ENCODE data around the gene SPOCK1. TPM values are rescaled to one million over a fixed set of nuclear protein-coding genes. Genes with fewer than 3 reads are reported as not detected.

SPOCK1 gene
- total RNA-seq, 2 experiments from 2014 or later, result 0.42 TPM; not detected in 1

- CTCF ChIA-PET, result no interaction called here
- no peaks in the 10 kb centered on the region for H3K27me3 Mint-ChIP-seq (ENCODE audit: low read depth)
- no peak overlapping the region for H3K27ac Mint-ChIP-seq
- intact Hi-C loops (cut with micrococcal nuclease), result no loop called here
- DNase-seq, result no peak
- H3K4me3 Mint-ChIP-seq, result no peak overlapping the region
- H3K9me3 Mint-ChIP-seq, result peaks cover 2% of the 10 kb centered on the region
- no peaks in the 10 kb centered on the region for H3K36me3 Mint-ChIP-seq (ENCODE audit: low read depth)
- no peaks in the 10 kb centered on the region for H3K4me1 Mint-ChIP-seq (ENCODE audit: low read depth)
These were observed 173.4 kb downstream of the SPOCK1 start for GRCh38 chr5:137325721-137326120.

GRCh38 chr5:137320056-137321045 is 178.8 kb downstream of the SPOCK1 start:
- CTCF ChIA-PET, result interaction anchor here (0.6 to 1.6 kb wide), 20 partner anchors 10 to 261 kb away, joined by 3 to 8 read pairs (median 4); partner anchors contain the start of gene SPOCK1
- Mint-ChIP-seq H3K27ac (no peak overlapping the region), H3K4me1 (ENCODE audit: low read depth) (no peaks in the 10 kb centered on the region), H3K36me3 (ENCODE audit: low read depth) (no peaks in the 10 kb centered on the region), H3K9me3 (peaks cover under 1% of the 10 kb centered on the region), H3K27me3 (ENCODE audit: low read depth) (peaks cover 3% of the 10 kb centered on the region), H3K4me3 (no peak overlapping the region)
- intact Hi-C loops (cut with micrococcal nuclease), result loop anchor here (1.0 kb wide), 1 partner anchor 179 kb away; the partner anchor contains the start of gene SPOCK1
- DNase-seq, result peak; percentile 42

- H3K27me3 Mint-ChIP-seq (ENCODE audit: low read depth), result peaks cover 3% of the 10 kb centered on the region
- no peaks in the 10 kb centered on the region for H3K4me1 Mint-ChIP-seq (ENCODE audit: low read depth)
- DNase-seq, result no peak
- no peaks in the 10 kb centered on the region for H3K36me3 Mint-ChIP-seq (ENCODE audit: low read depth)
- no peak overlapping the region for H3K27ac Mint-ChIP-seq
- CTCF ChIA-PET, result interaction anchor here (1.4 kb wide), 2 partner anchors 179 to 180 kb away, joined by 3 to 5 read pairs; no protein-coding TSS in a partner anchor
- no peaks in the 10 kb centered on the region for H3K9me3 Mint-ChIP-seq
- no peak overlapping the region for H3K4me3 Mint-ChIP-seq
- intact Hi-C loops (cut with micrococcal nuclease), result no loop called here
These were observed 181.1 kb downstream of the SPOCK1 start for GRCh38 chr5:137318027-137318426.

- intact Hi-C loops (cut with micrococcal nuclease), result no loop called here
- CTCF ChIA-PET, result interaction anchor here (0.6 to 1.4 kb wide), 2 partner anchors 181 to 456 kb away, joined by 3 to 6 read pairs; no protein-coding TSS in a partner anchor
- no peak for DNase-seq
- Mint-ChIP-seq H3K36me3 (ENCODE audit: low read depth) (no peaks in the 10 kb centered on the region), H3K9me3 (no peaks in the 10 kb centered on the region), H3K27me3 (ENCODE audit: low read depth) (peaks cover 3% of the 10 kb centered on the region), H3K27ac (no peak overlapping the region), H3K4me3 (no peak overlapping the region), H3K4me1 (ENCODE audit: low read depth) (no peaks in the 10 kb centered on the region)
These were observed 182.8 kb downstream of the SPOCK1 start for GRCh38 chr5:137316346-137316736.

- intact Hi-C loops (cut with micrococcal nuclease), result no loop called here
- H3K27me3 Mint-ChIP-seq (ENCODE audit: low read depth), result peaks cover 4% of the 10 kb centered on the region
- no peak overlapping the region for H3K27ac Mint-ChIP-seq
- H3K36me3 Mint-ChIP-seq (ENCODE audit: low read depth), result no peaks in the 10 kb centered on the region
- no peak overlapping the region for H3K4me3 Mint-ChIP-seq
- no peak for DNase-seq
- CTCF ChIA-PET, result no interaction called here
- H3K4me1 Mint-ChIP-seq (ENCODE audit: low read depth), result no peaks in the 10 kb centered on the region
- no peaks in the 10 kb centered on the region for H3K9me3 Mint-ChIP-seq
These were observed 183.4 kb downstream of the SPOCK1 start for GRCh38 chr5:137315534-137316345.

GRCh38 chr5:137315109-137315508 is 184.0 kb downstream of the SPOCK1 start:
- no peak for DNase-seq
- Mint-ChIP-seq H3K27ac (no peak overlapping the region), H3K36me3 (ENCODE audit: low read depth) (no peaks in the 10 kb centered on the region), H3K4me1 (ENCODE audit: low read depth) (no peaks in the 10 kb centered on the region), H3K4me3 (no peak overlapping the region), H3K9me3 (no peaks in the 10 kb centered on the region), H3K27me3 (ENCODE audit: low read depth) (peaks cover 3% of the 10 kb centered on the region)
- intact Hi-C loops (cut with micrococcal nuclease), result no loop called here
- CTCF ChIA-PET, result no interaction called here

GRCh38 chr5:137313526-137314175 is 185.5 kb downstream of the SPOCK1 start:
- H3K36me3 Mint-ChIP-seq (ENCODE audit: low read depth), result no peaks in the 10 kb centered on the region
- no peak overlapping the region for H3K27ac Mint-ChIP-seq
- peaks cover 5% of the 10 kb centered on the region for H3K27me3 Mint-ChIP-seq (ENCODE audit: low read depth)
- intact Hi-C loops (cut with micrococcal nuclease), result no loop called here
- no peak for DNase-seq
- no peaks in the 10 kb centered on the region for H3K9me3 Mint-ChIP-seq
- H3K4me1 Mint-ChIP-seq (ENCODE audit: low read depth), result no peaks in the 10 kb centered on the region
- no peak overlapping the region for H3K4me3 Mint-ChIP-seq
- CTCF ChIA-PET, result no interaction called here

- Mint-ChIP-seq H3K36me3 (ENCODE audit: low read depth) (no peaks in the 10 kb centered on the region), H3K4me3 (no peak overlapping the region), H3K4me1 (ENCODE audit: low read depth) (no peaks in the 10 kb centered on the region), H3K27me3 (ENCODE audit: low read depth) (peaks cover 5% of the 10 kb centered on the region), H3K9me3 (no peaks in the 10 kb centered on the region), H3K27ac (no peak overlapping the region)
- intact Hi-C loops (cut with micrococcal nuclease), result no loop called here
- DNase-seq, result no peak
- CTCF ChIA-PET, result no interaction called here
These were observed 187.1 kb downstream of the SPOCK1 start for GRCh38 chr5:137312011-137312410.

- H3K27ac Mint-ChIP-seq, result no peak overlapping the region
- CTCF ChIA-PET, result interaction anchor here (0.9 to 1.4 kb wide), 2 partner anchors 10 to 11 kb away, joined by 4 to 5 read pairs; no protein-coding TSS in a partner anchor
- H3K36me3 Mint-ChIP-seq (ENCODE audit: low read depth), result no peaks in the 10 kb centered on the region
- H3K4me1 Mint-ChIP-seq (ENCODE audit: low read depth), result no peaks in the 10 kb centered on the region
- peaks cover 7% of the 10 kb centered on the region for H3K27me3 Mint-ChIP-seq (ENCODE audit: low read depth)
- H3K9me3 Mint-ChIP-seq, result no peaks in the 10 kb centered on the region
- intact Hi-C loops (cut with micrococcal nuclease), result no loop called here
- no peak overlapping the region for H3K4me3 Mint-ChIP-seq
- no peak for DNase-seq
These were observed 188.9 kb downstream of the SPOCK1 start for GRCh38 chr5:137310051-137310730.

GRCh38 chr5:137309290-137309689 is 189.8 kb downstream of the SPOCK1 start:
- no peaks in the 10 kb centered on the region for H3K36me3 Mint-ChIP-seq (ENCODE audit: low read depth)
- no peak overlapping the region for H3K4me3 Mint-ChIP-seq
- H3K9me3 Mint-ChIP-seq, result no peaks in the 10 kb centered on the region
- no peak for DNase-seq
- no peak overlapping the region for H3K27ac Mint-ChIP-seq
- H3K4me1 Mint-ChIP-seq (ENCODE audit: low read depth), result no peaks in the 10 kb centered on the region
- intact Hi-C loops (cut with micrococcal nuclease), result no loop called here
- H3K27me3 Mint-ChIP-seq (ENCODE audit: low read depth), result peaks cover 7% of the 10 kb centered on the region
- CTCF ChIA-PET, result interaction anchor here (0.9 kb wide), 1 partner anchor 12 kb away, joined by 4 read pairs; no protein-coding TSS in a partner anchor

GRCh38 chr5:137308311-137308710 is 190.8 kb downstream of the SPOCK1 start:
- intact Hi-C loops (cut with micrococcal nuclease), result no loop called here
- Mint-ChIP-seq H3K27ac (no peak overlapping the region), H3K9me3 (no peaks in the 10 kb centered on the region), H3K4me1 (ENCODE audit: low read depth) (no peaks in the 10 kb centered on the region), H3K36me3 (ENCODE audit: low read depth) (no peaks in the 10 kb centered on the region), H3K27me3 (ENCODE audit: low read depth) (peaks cover 7% of the 10 kb centered on the region), H3K4me3 (no peak overlapping the region)
- CTCF ChIA-PET, result no interaction called here
- no peak for DNase-seq
